Embryonic facial prominence (tissue), 1 donor: ENCODE data around the gene MSMO1.
"Not testable (repeated sequence)": the region's sequence is repeated elsewhere in the genome, so short reads cannot be mapped to it uniquely, and the experiment has no call there.

Experiments used
- DNase-seq: peaks from one replicate; pipeline ENCODE4 v3.0.0-alpha.2; 2016; ENCODE audit errors: extremely low spot score

The MSMO1 gene

DNA sequence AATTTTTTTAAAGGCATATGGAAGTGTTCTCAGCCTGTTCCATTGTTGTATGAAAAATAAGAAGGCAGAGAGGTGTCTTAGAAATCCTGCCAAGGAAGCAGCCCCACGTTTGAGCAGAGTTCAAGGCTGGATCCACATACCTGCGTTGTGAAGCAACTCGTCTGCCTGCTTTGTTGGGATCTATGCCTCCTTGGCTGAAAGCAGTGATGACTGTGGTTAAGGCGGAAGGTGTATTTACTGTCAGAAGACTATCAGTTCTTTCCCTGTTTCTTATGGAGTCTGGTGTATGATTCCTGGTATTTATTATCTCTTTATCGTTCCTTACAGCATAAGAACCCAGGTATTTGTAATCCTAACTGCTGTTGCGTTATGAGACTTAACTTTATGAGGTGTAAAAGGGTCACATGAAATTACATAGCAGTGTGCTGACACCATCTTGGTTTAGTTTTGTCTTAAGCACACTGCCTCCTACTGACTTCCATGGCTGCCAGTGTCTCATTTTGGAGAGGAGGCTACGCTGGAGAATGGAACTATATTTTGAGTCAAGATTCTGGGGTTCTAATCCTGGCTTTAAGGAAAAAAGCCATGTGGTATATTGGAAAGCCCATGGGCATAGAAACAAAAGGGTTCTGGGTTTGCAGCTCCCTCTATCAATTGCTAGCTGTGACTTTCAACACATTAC lies 3.1 kb upstream of the MSMO1 start:
- DNase-seq, result no peak

DNA sequence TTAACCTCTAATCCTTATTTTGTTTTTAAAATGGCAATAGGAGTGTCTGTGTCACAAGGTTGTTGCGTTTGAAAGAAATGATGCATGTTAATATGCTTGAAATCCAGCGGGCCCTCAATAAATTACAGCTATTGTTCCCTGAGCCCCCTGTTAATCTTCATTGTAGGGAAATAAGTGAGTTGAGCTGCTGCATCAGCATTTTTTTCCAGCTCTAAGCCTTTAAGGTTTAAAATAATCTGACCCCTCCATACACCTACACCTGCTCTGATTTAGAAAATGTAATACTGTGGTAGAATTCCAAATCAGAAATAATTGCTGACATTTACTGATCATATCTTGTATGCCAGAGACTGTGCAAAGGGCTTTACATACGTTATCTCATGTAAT lies 2.6 kb upstream of the MSMO1 start:
- DNase-seq, result no peak

DNA sequence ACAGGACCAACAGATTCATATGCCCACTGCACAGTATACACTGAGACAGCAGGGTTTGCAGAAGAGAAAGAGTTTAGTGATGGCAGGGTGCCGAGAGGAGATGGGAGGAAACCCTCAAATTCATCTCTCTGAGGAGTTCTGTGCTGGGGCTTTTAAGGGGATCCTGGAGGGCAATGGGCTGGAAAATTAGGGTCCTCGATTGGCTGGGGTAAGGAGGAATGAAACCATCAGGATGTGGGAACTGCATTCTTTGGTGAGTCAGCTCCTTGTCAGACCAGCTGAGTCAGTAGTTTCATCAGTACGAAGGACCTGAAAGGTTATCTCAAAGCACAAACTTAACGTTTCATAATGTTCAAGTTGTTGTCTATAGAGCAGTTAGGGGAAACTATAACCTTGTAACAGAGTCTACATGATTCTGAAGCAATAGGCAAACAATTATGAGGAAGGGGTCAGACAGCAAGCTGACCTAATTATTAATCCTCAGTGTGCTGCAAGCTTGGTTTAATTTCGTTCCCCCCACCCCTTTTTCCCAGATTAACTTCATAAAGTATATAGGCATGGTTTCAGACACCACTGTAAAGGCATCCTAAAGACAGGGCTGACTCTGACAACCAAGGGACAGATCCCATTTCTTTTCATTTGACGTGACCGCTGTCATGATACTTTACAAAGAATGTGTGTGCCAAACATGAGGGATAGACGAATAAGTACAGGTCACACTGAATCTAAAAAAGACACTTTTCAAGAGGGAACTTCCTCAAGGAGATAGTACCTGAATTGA lies 1.5 kb upstream of the MSMO1 start:
- no peak for DNase-seq

DNA sequence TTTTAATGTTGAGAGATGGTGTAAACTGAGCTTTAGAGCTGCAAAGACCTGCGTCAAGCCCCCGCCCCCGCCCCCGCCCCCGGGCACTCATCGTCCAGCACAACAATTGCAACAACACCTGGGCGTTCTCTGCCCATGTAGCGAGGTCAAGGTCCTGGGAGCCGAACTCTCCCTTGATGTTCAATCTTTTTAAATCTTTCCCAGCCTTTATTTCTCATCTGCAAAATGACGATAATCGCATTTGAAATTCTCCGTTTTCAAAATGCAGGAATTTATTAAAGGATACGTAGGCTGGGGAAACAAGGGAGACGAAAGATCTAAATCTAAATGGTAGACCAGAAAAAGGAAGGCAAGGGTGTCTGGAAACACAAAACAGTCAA lies 648 bp upstream of the MSMO1 start:
- DNase-seq, result no peak

DNA sequence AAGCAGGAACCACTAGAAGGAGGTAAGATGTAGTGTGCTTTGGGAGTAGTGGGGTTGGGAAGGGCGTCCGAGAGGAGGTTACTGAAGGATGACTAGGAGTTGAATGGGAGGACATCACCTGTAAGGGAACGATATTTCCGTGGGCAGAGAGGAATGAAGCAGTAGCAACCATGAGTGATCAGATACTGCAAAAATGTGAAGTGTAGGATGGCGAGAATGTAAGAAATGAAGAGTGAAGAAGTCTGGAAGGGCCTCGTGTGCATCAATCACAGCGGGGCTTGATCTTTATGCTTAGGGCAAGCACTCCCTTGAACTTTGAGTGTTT lies 594 bp downstream of the MSMO1 start:
- no peak for DNase-seq

DNA sequence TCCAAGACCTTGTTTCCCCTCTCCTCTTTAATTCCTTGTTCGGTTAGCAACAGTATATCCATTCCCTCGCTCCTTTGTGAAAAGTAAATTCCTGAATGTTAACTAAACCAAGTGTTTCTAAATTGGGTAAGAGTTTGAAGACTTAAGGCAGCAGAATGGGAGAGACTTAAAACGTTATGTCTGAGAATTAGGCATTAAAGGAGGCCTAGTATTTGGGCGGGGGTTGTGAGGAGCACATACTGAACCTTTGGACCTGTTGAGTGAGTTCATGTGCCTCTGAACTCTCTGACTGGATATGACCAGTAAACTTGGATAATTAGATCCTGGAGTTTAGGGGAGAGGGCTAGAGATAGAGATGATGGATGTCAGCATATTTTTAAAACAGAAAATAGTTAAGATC lies 1.2 kb downstream of the MSMO1 start:
- DNase-seq, result no peak

DNA sequence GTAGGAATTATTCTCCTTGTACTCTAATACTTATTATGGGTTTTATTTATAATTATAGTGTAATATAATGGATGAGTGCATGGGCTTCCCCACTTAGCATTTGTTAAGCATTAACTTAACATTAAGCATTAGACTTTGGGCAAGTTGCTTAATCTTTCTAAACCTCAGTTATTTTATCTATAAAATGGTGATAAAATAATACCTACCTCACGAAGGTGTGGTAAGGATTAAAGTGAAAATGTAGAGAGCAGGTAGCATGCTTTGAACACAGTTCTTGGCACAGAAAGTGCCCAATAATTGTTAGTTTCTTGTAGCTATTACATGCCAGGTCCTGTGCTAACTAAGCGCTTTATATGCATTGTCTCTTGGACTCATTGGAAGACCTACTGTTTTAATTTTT lies 2.6 kb downstream of the MSMO1 start:
- DNase-seq, result no peak

DNA sequence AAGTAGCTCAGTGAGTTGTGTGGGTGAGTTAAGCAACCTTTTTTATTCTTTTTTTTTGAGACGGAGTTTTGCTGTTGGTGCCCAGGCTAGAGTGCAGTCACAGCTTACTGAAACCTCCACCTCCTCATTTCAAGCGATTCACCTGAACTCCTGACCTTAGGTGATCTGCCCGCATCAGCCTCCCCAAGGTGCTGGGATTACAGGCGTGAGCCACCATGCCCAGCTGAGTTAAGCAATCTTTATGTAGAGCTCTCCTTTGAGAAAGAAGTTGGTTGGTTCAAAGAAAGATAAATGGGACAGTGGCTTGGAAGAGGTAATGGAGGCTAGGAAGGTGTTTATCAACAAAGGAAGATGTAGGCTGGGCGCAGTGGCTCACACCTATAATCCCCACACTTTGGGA lies 3.2 kb downstream of the MSMO1 start:
- DNase-seq, result no peak

DNA sequence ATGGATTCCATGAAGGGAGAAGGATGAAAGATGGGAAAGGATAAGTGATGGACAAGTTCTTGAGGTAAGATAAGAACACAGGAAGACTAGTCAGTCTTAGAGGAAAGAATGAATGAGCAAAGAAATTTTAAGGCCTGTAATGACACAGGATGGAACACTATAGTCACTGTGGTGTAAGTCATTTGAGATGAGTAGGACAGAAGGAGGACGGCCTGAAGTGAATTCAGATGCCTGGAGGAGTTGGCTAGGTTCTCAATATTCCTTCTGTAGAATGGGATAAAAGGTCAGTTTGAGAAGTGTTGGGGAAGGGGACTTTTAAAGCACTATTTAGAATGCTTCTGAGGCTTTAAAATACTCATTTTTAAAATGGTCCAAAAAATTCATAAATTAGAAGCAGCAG lies 3.9 kb downstream of the MSMO1 start:
- no peak for DNase-seq

DNA sequence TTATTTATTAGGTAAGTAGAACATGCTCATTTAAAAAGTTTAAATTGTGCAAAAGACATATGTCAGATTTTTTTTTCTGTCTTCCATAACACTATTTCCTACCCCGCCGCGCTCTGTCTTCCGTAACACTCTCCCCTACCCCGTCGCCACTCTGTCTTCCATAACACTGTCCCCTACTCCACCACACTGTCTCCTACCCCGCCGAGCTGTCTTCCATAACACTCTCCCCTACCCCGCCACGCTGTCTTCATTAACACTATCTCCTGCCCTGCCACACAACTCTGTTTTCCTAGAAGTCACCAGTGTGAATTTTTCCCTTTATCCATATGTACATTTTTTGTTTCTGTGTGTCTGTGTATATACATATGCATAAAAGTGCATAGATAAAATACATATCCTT lies 4.4 kb downstream of the MSMO1 start:
- DNase-seq, result no peak

DNA sequence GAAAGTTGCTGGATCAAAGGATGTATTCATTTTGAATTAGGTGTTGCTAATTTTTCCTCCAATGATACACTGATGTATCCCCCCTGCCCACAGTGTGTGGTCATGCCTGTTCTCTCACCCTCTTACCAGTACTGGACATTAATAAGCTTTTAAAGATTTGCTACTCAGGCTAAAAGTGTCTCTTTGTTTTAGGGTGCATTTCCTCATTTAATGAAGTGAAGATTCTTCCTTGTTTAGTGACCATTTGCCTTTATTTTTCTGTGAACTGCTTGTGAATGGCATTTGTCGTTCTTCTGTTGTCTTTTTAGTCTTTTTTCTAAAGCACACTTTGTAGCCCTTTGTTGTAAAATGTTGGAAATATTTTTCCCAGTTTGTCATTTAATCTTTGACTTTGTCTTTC lies 5.0 kb downstream of the MSMO1 start:
- no peak for DNase-seq

DNA sequence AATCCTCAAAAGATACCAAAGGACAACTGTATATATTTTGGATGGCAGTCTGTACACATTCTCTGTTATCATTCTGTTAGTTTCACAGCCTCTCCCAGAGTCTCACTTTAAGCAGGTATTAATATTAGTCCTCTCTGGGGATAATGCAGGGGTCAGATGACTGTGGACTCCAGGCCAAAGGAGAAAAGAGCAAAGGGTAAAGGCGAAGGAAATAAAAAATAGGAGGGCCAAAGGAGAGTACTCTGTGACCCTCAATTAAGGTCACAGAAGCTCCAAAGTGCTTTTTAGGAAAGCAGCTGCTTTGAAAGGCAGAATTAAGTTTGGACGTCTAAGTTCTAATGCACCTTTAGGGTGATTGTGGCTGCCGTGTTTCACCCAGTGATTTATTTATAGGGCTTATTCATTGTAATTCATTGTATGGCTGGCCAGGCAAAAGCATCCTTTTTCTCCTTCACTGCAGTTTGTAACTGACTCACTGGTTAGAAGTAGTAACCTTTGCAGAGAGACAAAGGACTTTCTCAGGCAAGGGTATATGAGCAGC lies 7.8 kb downstream of the MSMO1 start:
- no peak for DNase-seq

DNA sequence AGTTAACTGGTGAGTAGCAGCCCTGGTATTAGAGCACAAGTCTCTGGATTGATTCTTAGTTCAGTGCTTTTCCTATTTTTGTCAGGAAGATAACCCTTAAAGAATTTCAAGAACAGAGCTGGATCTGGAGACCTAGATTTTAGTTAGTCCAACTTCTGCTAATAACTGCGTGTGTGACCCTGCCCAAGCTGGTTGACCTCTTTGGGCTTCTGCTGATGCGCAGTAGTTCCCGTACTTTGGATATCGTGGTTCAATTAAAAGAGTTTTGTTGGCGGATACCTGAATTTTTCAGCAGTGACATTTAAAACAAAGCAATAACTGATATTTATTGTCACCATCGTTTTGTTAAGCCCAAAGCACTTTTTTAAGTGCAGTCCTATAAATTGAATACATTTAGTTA lies 9.3 kb downstream of the MSMO1 start:
- DNase-seq, result no peak

DNA sequence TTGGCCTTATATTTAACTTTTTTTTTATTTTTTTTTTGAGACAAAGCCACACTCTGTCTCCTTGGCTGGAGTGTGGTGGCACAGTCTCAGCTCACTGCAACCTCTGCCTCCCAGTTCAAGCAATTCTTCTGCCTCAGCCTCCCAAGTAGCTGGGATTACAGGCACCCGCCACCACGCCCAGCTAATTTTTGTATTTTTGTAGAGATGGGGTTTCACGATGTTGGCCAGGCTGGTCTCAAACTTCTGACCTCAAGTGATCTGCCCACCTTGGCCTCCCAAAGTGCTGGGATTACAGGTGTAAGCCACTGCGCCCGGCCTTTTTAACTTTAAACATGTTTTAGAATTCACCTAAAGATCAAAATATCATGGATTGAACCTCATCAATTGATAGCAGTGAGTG lies 14.9 kb downstream of the MSMO1 start:
- not testable (repeated sequence) for DNase-seq

DNA sequence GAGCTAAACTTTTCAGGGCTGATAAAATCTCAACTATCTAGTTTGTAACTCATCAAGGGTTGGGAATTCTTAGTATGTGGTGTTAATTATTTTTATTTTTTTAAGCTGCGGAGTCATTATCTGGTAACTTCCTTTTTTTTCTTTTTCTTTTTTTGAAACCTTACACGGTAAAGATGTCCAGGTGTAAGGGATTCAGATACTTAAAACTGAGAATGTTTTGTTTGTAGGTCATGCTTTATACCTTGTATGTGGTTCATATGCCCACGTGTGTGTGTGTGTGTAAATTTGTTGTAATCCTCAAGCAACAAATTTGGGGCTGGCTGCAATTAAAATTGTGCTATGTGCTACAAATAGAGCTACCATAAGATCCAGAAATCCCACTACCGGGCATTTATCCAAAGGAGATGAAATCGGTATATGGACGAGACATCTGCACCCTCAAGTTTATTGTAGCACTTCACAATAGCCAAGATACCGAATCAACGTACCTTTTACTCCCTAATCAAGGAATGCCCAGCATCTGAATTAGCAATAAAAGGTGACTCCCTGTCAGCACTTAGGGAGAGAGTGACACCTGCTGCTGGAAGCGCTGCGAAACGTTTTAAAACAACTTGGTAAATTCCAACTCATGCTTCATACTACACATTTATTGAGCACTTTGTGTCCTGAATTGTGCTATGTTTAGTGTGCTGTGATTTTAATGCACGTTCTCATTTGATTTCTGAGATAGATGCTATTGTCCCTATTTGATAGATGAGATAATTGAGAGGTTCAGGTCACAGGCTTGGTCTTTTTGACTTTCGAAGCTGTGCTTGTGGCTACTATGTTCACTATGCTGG lies 16.1 kb downstream of the MSMO1 start:
- no peak for DNase-seq

DNA sequence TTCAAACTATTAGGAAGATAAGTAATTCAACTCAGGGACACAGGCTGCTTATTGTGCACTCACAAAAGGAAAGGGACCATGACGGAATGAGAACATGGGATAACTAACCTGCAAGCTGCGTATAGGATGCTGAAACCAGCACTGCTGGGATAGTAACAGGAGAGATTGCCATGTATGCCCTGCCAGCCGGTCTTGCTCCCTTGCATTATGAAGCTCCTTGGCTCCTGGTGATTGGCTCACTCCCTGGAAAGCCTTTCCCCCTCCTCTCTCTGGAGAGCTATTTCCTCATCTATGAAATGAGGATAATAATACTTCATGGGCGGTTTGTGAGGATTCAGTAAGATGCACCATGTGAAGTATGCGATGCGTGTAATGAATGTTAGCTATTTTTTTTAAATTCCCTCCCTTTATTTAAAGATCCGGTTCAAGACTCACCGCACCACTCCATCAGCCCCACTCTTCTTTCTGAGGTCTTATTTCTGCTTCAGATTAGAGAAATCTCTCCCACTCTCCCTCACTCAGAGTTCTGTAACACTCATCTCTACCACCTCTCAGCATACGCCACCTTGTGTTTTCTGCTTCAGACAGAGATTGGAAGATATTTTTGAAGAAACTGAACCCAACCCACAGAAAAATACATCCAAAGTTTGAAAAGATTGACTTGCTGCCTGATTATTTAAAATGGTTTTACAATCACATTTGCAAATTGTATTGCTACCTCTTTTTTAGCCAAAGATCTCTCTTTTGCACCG lies 18.4 kb downstream of the MSMO1 start:
- no peak for DNase-seq

DNA sequence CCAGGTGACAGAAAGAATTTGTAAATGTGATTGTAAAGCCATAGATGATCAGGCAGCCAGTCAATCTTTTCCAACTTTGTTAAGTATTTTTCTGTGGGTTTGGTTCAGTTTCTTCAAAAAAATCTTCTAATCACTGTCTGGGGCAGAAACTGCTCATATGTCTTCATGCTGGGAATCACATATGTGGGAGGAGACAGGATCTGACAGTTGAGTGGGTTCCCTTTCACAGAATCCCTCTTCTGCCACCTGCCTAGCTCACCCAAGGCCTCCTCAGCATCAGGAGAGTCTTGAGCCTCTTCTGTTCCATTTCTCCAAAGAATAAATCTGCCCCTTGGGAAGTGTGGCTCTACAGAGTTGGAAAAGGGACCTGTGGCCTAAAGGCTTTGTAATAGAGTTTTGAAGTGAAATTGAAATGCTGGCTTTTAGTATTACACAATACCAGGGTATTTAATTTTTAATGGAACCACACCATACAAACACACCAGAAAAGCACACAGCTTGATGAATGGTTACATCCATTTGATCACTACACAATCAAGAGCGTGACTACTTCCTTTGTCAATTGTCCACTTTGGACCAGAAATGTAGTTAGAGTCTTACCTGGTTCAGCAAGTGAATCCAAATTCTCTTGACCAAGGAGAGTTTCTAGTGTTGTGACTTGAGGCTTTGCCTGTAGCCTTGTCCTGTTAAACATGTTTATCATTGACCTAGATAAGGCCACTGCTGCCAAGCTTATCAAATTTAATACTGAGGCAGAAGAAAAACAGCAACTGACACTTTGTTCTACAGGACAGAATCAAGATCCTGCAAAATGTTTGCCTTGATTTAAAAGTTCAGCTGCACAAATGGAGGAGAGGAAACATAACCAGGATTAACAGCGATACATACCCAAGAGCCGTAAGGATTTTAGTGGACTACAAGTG lies 20.4 kb downstream of the MSMO1 start:
- DNase-seq, result no peak

DNA sequence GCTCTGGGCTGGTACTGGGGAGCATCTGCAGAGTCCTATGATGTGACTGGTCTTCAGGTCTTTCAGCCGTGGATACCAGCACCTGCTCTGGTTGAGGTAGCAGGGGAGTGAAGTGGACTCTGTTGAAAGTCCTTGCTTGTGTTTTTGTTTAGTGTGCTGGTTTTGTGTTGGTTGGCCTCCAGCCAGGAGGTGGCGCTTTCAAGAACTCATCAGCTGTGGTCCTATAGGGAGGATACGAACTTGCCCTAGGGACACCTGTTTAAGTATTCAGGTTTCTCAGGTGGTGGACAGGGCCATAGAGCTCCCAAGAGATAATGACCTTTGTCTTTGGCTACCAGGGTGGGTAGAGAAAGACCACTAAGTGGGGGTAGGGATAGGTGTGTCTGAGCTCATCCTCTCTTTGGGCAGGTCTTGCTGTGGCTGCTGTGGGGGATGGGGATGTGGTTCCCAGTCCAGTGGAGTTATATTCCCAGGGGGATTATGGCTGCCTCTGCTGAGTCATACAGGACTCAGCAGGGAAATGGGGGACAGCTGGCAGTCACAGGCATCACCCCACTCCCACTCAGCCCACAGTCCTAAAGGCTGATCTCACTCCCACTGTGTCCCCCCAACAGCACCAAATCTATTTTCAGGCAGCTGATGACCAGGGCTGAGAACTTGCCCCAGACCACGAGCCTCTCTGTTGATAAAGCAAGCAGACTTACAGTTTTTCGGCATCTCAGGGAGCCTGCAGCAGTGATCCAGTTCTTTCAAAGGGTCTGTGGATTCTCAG lies 24.1 kb downstream of the MSMO1 start:
- DNase-seq, result no peak

DNA sequence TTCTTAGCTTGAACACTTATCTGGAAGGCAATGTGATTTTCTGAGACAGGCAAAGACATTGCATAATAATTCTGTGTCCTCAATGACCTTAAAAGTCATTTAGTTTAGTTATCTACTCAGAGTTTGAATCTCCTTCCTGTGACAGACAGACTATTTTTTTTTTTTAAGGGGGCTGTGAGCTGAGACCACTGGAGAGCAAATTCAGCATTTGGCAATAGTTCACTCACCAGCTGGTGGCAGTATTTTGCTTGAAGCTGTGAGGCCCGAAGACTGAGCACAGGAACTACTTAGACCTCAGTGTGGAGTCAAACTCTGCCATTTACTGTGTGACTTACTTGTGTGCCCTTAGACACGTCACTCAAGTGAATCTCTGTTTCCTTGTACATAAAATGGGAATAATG lies 28.4 kb downstream of the MSMO1 start:
- no peak for DNase-seq

DNA sequence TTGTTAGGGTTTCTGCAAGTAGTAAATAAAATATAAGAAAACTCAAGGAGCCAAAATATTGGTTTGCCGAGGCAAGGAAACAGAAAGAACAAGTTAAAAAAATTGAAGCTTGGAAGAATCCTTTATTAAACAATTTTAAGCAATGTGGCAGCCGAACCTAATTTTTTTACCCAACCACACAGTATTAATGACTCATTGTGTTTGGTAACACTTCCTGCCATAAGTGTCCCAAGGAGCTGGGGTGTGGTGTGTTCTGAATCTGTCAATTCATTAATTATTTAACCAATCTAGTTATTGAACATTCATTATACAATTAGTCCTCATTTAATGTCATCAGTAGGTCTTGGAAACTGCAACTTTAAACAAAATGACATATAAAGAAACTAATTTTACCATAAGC lies 32.0 kb downstream of the MSMO1 start:
- no peak for DNase-seq
